Activated T-cell treated with anti-CD3 and anti-CD28 coated beads, Interleukin-2, amount 50 U/mL, for 72 hours (primary cell): ENCODE results near the gene PXYLP1. TPM values are rescaled to one million over a fixed set of nuclear protein-coding genes. Genes with fewer than 3 reads are reported as not detected.
A peak's percentile ranks its signal among the peaks of the same experiment; 100 is the strongest.

Experiments used
- ATAC-seq, 2 donors: fragments of 150-1000 bp; cut with Tn5 transposase; replicated peaks in 1 of 2; 2 replicates each; pipeline ENCODE4 v1.10.0; 2021; ENCODE audit warnings: moderate library complexity in 2 of 2, mild to moderate bottlenecking in 1 of 2
- DNase-seq, 2 donors: peaks; one replicate each; pipeline ENCODE4 v3.0.0; 2021 to 2022; ENCODE audit warnings: mixed read lengths in 1 of 2
- H3K27ac Mint-ChIP-seq: one replicate; pipeline ENCODE4 v1.8.0; 2022; ENCODE audit warnings: mild to moderate bottlenecking, moderate library complexity, mixed read lengths
- H3K27me3 Mint-ChIP-seq: one replicate; pipeline ENCODE4 v1.8.0; 2022; ENCODE audit warnings: low read depth, mixed read lengths
- H3K36me3 Mint-ChIP-seq, 2 donors: one replicate each; pipeline ENCODE4 v1.8.0; 2022; ENCODE audit warnings: mixed read lengths in 2 of 2, mild to moderate bottlenecking in 1 of 2; ENCODE audit not compliant: insufficient read depth in 2 of 2
- H3K4me1 Mint-ChIP-seq: one replicate; pipeline ENCODE4 v1.8.0; 2022; ENCODE audit warnings: low read depth, mixed read lengths
- H3K4me3 Mint-ChIP-seq, 2 donors: one replicate each; pipeline ENCODE4 v1.8.0; 2022; ENCODE audit warnings: mild to moderate bottlenecking in 2 of 2, mixed read lengths in 2 of 2, moderate library complexity in 2 of 2
- H3K9me3 Mint-ChIP-seq, 2 donors: one replicate each; pipeline ENCODE4 v1.8.0; 2022; ENCODE audit warnings: mixed read lengths in 2 of 2
- total RNA-seq, 2 donors: library from RNA; stranded (reverse); gene quantifications; one replicate each; pipeline ENCODE4 v1.2.3, GENCODE V29; 2022

PXYLP1 gene
- total RNA-seq, 2 donors from 2014 or later, result 13.2 to 14.3 TPM

DNA sequence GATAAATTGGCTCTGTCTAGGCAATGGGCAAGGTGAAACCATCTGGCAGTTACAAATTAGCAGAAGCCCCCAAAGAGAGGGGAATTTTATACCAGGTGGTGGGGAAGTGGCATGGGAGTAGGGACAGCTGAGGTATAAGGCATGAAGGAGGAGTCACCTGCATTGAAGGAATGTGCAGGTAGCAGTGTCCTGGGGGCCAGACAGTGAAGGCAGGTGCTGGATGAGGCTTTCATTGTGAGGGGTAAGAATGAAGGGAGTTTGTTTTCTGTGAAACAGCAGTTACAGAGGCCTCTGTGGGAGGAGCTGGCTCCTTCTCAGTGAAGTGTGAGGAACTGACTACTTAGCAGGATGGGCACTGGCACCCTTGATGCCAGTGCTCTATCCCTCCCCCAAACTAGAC is 19.1 kb upstream of the PXYLP1 start:
- Mint-ChIP-seq H3K4me1 (no peaks in the 10 kb centered on the region), H3K36me3 (no peaks in the 10 kb centered on the region), H3K4me3 (no peak overlapping the region)

GRCh38 chr3:141216975-141217374 is 14.7 kb upstream of the PXYLP1 start:
- H3K4me1 Mint-ChIP-seq, result no peaks in the 10 kb centered on the region
- DNase-seq, result no peak
- H3K4me3 Mint-ChIP-seq, result no peak overlapping the region
- ATAC-seq, result no peak
- H3K36me3 Mint-ChIP-seq, result no peaks in the 10 kb centered on the region
- H3K27ac Mint-ChIP-seq, result no peak overlapping the region
- peaks cover 5% of the 10 kb centered on the region for H3K27me3 Mint-ChIP-seq
- no peaks in the 10 kb centered on the region for H3K9me3 Mint-ChIP-seq

More for the DNA sequence above, 19.1 kb upstream of the PXYLP1 start:
- H3K27ac Mint-ChIP-seq, result no peak overlapping the region
- ATAC-seq (no peak), DNase-seq (no peak)
- H3K27me3 Mint-ChIP-seq, result peaks cover 2% of the 10 kb centered on the region
- no peaks in the 10 kb centered on the region for H3K9me3 Mint-ChIP-seq

DNA sequence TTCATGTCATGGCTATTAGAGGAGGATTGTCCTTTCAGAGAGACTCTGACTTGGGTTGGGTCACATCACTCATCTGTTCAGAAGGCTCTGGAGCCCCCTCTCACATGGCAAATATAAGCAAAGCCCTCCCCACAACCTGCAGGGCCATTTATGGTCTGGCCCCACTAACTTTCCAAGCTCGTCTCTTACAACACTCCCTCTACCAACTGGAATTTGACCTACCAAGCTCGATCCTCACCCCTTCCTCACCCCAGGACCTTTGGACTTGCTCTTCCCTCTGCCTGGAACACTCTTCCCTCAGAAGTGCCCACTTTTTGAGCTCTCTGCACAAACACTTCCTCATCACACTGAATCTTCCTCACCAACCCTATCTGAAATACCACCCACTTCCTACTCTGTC is 14.2 kb upstream of the PXYLP1 start:
- Mint-ChIP-seq H3K27me3 (peaks cover 5% of the 10 kb centered on the region), H3K4me3 (no peak overlapping the region), H3K9me3 (no peaks in the 10 kb centered on the region), H3K36me3 (no peaks in the 10 kb centered on the region), H3K4me1 (no peaks in the 10 kb centered on the region), H3K27ac (no peak overlapping the region)
- DNase-seq, result no peak
- no peak for ATAC-seq

DNA sequence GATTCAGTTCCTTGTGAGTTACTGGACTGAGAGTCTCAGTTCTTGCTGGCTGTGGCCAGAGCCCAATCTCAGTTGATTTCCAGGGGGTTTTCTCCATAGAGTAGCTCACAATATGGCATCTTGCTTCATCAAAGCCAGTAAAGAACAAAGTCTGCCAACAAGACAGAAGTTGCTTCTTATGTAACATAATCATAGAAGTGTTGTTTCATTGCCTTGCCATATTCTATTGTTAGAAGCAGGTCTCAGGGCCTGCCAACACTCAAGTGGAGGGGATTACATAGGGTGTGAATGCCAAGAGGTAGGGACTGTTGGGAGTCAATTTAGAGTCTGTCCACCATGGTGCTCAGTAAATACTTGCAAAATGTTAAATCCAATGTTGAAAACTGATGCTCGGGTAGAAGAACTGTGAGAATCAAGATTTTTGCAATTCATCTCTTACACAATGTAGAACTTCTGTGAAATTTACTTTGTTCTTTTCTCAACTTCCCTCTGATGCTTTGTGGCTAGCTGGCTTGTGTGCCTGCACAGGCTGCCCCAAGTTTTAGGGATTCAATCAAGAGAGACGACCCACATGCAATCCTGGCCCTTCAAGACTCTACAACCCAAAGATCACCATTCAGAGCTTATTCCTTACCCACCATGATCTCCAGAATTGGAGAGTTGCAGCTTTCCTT is 13.3 kb upstream of the PXYLP1 start:
- H3K4me1 Mint-ChIP-seq, result no peaks in the 10 kb centered on the region
- H3K27me3 Mint-ChIP-seq, result peaks cover 5% of the 10 kb centered on the region
- no peak overlapping the region for H3K4me3 Mint-ChIP-seq
- peaks cover 0 to 1% of the 10 kb centered on the region in 2 donors for H3K36me3 Mint-ChIP-seq
- ATAC-seq (no peak), DNase-seq (no peak)
- H3K9me3 Mint-ChIP-seq, result no peaks in the 10 kb centered on the region
- no peak overlapping the region for H3K27ac Mint-ChIP-seq

- H3K4me1 Mint-ChIP-seq, result no peaks in the 10 kb centered on the region
- H3K27ac Mint-ChIP-seq, result no peak overlapping the region
- peaks cover 2 to 4% of the 10 kb centered on the region in 2 donors for H3K9me3 Mint-ChIP-seq
- no peak overlapping the region for H3K4me3 Mint-ChIP-seq
- H3K27me3 Mint-ChIP-seq, result peaks cover 5% of the 10 kb centered on the region
- peaks cover 2 to 5% of the 10 kb centered on the region in 2 donors for H3K36me3 Mint-ChIP-seq
- no peak for DNase-seq
- no peak for ATAC-seq
Measured at GRCh38 chr3:141218926-141219325, 12.7 kb upstream of the PXYLP1 start.

DNA sequence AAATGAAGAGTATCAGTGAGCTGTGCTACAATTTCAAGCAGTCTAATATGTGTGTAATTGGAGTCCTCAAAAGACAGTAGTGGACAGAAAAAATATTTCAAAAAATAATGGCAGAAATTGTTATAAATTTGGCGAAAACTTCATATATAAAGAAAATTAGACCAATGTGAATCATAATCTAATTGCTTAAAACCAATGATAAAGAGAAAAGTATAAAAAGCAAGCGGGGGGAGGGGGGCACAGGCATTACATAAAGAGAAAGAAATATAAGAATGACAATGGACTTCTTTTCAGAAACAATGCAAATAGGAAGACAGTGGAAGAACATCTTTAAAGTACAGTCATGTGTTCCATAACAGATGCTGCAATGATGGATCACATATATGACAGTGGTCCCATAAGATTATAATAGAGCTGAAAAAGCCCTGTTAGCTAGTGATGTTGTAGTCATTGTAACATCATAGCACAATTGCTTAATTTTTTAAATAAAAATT is 7.9 kb upstream of the PXYLP1 start:
- Mint-ChIP-seq H3K4me1 (no peaks in the 10 kb centered on the region), H3K4me3 (no peak overlapping the region), H3K27ac (no peak overlapping the region), H3K9me3 (peaks cover 2 to 4% of the 10 kb centered on the region in 2 donors), H3K36me3 (peaks cover 2 to 5% of the 10 kb centered on the region in 2 donors), H3K27me3 (peaks cover 5% of the 10 kb centered on the region)
- ATAC-seq (no peak), DNase-seq (no peak)

DNA sequence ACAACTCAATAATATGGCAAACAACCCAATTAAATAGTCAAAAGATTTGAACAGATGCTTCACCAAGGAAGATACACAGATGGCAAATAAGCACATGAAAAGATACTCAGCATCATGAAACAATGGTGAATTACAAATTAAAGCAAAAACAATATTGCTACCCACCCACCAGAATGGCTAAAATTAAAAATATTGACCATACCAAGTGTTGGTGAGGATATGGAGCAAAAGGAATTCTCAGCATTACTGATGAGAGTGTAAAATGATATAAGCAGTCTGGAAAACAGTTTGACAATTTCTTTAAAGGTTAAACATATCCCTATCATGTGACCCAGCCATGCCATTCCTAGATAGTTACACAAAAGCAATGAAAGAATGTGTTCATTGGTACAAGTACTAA is 5.7 kb upstream of the PXYLP1 start:
- Mint-ChIP-seq H3K4me1 (peaks cover 11% of the 10 kb centered on the region), H3K36me3 (peaks cover 2 to 5% of the 10 kb centered on the region in 2 donors), H3K27ac (no peak overlapping the region), H3K9me3 (peaks cover 2 to 6% of the 10 kb centered on the region in 2 donors), H3K4me3 (no peak overlapping the region), H3K27me3 (peaks cover 5% of the 10 kb centered on the region)
- no peak for DNase-seq
- ATAC-seq, result no peak

DNA sequence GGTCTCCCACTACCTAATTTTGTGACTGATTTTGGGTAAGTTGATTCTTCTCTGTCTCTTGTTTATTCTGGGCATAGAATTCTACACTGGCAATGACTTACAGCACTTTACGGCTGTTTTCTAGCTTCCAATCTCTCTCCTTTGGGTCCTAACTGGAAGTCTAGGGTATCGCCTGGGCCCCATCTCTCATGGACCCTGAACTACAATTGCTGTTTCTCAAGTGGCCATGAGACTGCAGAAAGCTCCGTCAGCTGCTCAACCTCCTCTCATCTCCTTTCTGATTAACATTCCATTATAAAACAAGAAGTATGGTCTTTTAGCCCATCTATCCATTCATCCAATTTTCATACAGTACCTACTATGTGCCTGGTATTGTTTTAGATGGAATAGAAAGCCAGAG is 4.4 kb upstream of the PXYLP1 start:
- Mint-ChIP-seq H3K9me3 (peaks cover 2 to 6% of the 10 kb centered on the region in 2 donors), H3K36me3 (peaks cover 2 to 5% of the 10 kb centered on the region in 2 donors), H3K27me3 (peaks cover 5% of the 10 kb centered on the region), H3K4me1 (peaks cover 12% of the 10 kb centered on the region), H3K4me3 (no peak overlapping the region), H3K27ac (no peak overlapping the region)
- ATAC-seq (no peak), DNase-seq (no peak)

DNA sequence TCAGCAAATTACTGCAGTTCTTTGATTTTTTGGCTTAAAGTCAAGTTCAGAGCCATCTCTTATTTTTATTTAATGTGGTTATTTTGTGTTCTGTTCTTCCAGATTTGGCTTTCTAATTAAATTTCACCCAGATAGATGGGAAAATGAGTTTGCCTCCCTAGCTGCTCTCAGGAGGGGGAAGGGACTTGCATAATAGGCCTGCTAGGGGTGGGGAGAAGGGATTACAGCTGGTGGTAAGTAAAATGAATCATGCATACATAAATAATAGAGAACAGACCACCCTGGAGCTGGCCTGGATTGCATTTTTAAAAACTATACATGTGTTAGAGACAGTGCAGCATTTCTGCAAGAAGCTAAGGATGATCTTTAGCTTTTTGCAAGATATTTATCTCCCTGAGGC is 3.9 kb upstream of the PXYLP1 start:
- Mint-ChIP-seq H3K27me3 (peaks cover 5% of the 10 kb centered on the region), H3K4me3 (no peak overlapping the region), H3K36me3 (peaks cover 2 to 5% of the 10 kb centered on the region in 2 donors), H3K27ac (no peak overlapping the region), H3K4me1 (peaks cover 15% of the 10 kb centered on the region), H3K9me3 (peaks cover 2 to 6% of the 10 kb centered on the region in 2 donors)
- no peak for DNase-seq
- ATAC-seq, result no peak

- no peak for ATAC-seq
- Mint-ChIP-seq H3K27me3 (peaks cover 5% of the 10 kb centered on the region), H3K4me3 (no peak overlapping the region), H3K36me3 (peaks cover 1 to 3% of the 10 kb centered on the region in 2 donors), H3K4me1 (peaks cover 21% of the 10 kb centered on the region), H3K9me3 (peaks cover 1 to 5% of the 10 kb centered on the region in 2 donors), H3K27ac (no peak overlapping the region)
- DNase-seq, result no peak
Measured at GRCh38 chr3:141228395-141228794, 3.2 kb upstream of the PXYLP1 start.

- Mint-ChIP-seq H3K27ac (no peak overlapping the region), H3K4me3 (peak overlapping the region in 1 of 2 donors; percentile 98), H3K27me3 (peaks cover 5% of the 10 kb centered on the region)
Measured at GRCh38 chr3:141229132-141229531, 2.5 kb upstream of the PXYLP1 start.

GRCh38 chr3:141230293-141230692 is 1.3 kb upstream of the PXYLP1 start:
- H3K36me3 Mint-ChIP-seq, result no peaks in the 10 kb centered on the region
- no peak for DNase-seq
- H3K9me3 Mint-ChIP-seq, result peaks cover 0 to 1% of the 10 kb centered on the region in 2 donors
- ATAC-seq, result no peak
- peak overlapping the region; percentile 92 for H3K27ac Mint-ChIP-seq
- H3K4me1 Mint-ChIP-seq, result peaks cover 40% of the 10 kb centered on the region
- peak overlapping the region; percentile 90 to 98 for H3K4me3 Mint-ChIP-seq
- H3K27me3 Mint-ChIP-seq, result no peaks in the 10 kb centered on the region

More at GRCh38 chr3:141229132-141229531, 2.5 kb upstream of the PXYLP1 start:
- Mint-ChIP-seq H3K9me3 (peaks cover 0 to 1% of the 10 kb centered on the region in 2 donors), H3K36me3 (no peaks in the 10 kb centered on the region), H3K4me1 (peaks cover 28% of the 10 kb centered on the region)
- DNase-seq (no peak), ATAC-seq (no peak)

DNA sequence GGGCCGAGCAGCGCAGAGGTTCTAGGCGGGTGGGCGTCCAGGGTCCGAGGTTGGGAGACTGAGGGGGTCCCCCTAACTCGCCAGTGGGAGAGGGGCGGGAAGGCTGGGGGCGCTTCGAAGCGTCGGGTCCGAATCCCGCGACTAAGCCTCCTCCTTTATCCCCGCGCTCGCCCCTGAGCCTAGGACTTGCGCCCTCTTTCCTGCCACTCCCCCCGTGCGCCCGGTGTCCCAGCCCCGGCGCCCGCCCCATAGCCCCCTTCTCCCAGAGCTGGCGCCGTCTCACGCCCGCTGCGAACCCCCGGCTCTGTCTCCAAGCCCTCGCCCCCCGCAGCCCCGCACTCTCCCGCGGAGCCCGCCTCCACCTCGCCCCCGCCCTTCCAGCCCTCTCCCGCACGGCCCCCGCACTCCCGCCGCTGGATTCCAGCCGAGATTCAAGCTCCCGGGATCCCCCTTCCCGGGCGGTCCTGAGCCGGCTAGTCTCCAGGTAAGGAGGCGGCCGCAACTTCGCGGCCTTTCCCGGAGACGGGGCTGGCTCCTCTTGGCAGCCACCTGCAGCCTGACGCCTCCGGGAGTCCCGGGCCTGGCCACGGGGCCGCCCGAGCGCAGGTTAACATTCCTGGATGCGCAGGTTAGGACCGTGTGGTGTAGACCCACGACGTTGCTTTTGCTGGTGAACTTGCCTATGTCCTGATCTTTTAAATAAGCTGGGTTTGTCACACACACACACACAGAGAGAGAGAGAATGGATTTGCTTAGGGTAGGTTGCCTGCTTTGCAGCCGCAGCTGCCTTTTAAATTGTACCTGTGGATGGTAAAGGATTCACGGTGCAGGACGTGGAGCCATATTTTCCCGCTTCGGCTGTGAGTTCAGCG is 563 bp downstream of the PXYLP1 start:
- peak; percentile 35 to 42 for DNase-seq
- peak; percentile 10 to 23 for ATAC-seq
- peaks cover 57% of the 10 kb centered on the region for H3K4me1 Mint-ChIP-seq
- no peaks in the 10 kb centered on the region for H3K36me3 Mint-ChIP-seq
- H3K27ac Mint-ChIP-seq, result no peak overlapping the region
- peaks cover 0 to 1% of the 10 kb centered on the region in 2 donors for H3K9me3 Mint-ChIP-seq
- H3K27me3 Mint-ChIP-seq, result no peaks in the 10 kb centered on the region
- H3K4me3 Mint-ChIP-seq, result peak overlapping the region; percentile 91 to 95
